Kidney (tissue), 14 donors: ENCODE data around the gene KLHL2. TPM values are rescaled to one million over a fixed set of nuclear protein-coding genes. Genes with fewer than 3 reads are reported as not detected.

Experiments
- DNase-seq, 5 donors: peaks; one replicate each; pipeline ENCODE4 v3.0.0-alpha.2; 2013 to 2020
- FAIRE-seq: peaks from 2 replicates; lab custom pipeline; 2012; peaks lifted over from hg19 to GRCh38; lab: Jason Lieb, UNC
- H3K27ac ChIP-seq, 2 donors: one replicate each; pipeline ENCODE4 v1.7.0; 2013; ENCODE audit warnings: low read depth in 2 of 2, low read length in 2 of 2, inconsistent platforms in 1 of 2
- H3K27me3 ChIP-seq: one replicate; pipeline ENCODE4 v1.7.1; 2013; ENCODE audit warnings: low read length, inconsistent platforms; ENCODE audit not compliant: control insufficient read depth, insufficient read depth
- H3K36me3 ChIP-seq, 3 donors: one replicate each; pipeline versions ENCODE4 v1.7.0 to v1.7.1; 2013; ENCODE audit warnings: low read length in 3 of 3, control low read depth in 1 of 3, inconsistent platforms in 1 of 3; ENCODE audit not compliant: insufficient read depth in 3 of 3, control insufficient read depth in 2 of 3
- H3K4me1 ChIP-seq, 3 donors: one replicate each; pipeline versions ENCODE4 v1.7.0 to v1.7.1; 2013; ENCODE audit warnings: low read length in 3 of 3, inconsistent platforms in 1 of 3, low read depth in 1 of 3; ENCODE audit not compliant: control insufficient read depth in 2 of 3, insufficient read depth in 2 of 3
- H3K4me3 ChIP-seq, 3 donors: one replicate each; pipeline versions ENCODE4 v1.7.0 to v1.8.1; 2013; ENCODE audit warnings: low read length in 3 of 3, control low read depth in 1 of 3, inconsistent platforms in 1 of 3
- H3K9ac ChIP-seq, 3 donors: one replicate each; pipeline versions ENCODE4 v1.7.0 to v1.7.1; 2013; ENCODE audit warnings: low read length in 3 of 3, control low read depth in 1 of 3, inconsistent platforms in 1 of 3
- H3K9me3 ChIP-seq, 3 donors: one replicate each; pipeline versions ENCODE4 v1.7.0 to v1.7.1; 2013; ENCODE audit warnings: low read length in 3 of 3, control low read depth in 1 of 3, inconsistent platforms in 1 of 3; ENCODE audit not compliant: control insufficient read depth in 2 of 3, insufficient read depth in 1 of 3
- CTCF ChIP-seq: IDR thresholded peaks from 3 replicates; pipeline ENCODE4 v1.5.1; 2012; ENCODE audit warnings: mild to moderate bottlenecking, moderate library complexity, borderline replicate concordance; ENCODE audit not compliant: insufficient read depth; ENCODE audit errors: extremely low read depth
- intact Hi-C: fragments of 100-400 bp; cut with DNase I; formaldehyde crosslinking; loops from one replicate; pipeline ENCODE4 v1.11.1; 2022
- polyA plus RNA-seq: library from polyadenylated mRNA; stranded (reverse); fragments of 350-450 nt; fragmentation: Illumina TruSeq; extraction: RNeasy Lipid Tissue Mini Kit (QIAGEN cat#74804); gene quantifications from one replicate; pipeline ENCODE4 v1.2.3, GENCODE V29; 2014; ENCODE audit warnings: low read depth, low replicate concordance; ENCODE audit not compliant: insufficient read depth
- total RNA-seq: library from RNA; stranded (reverse); fragmentation: NEBNext Ultra II Directional; extraction: Animal tissue kit (Norgen Biotek cat#: 25700); gene quantifications from one replicate; pipeline ENCODE4 v1.2.1, GENCODE V29; 2021
- donor health status: control.
- donor health status: control.
- donor health status: control.
- donor health status: control.
- donor health status: control.
- donor health status: DM: yes; HTN: yes; CAD: no.
- donor health status: Normal renal cell carcinoma (clear cell type).

KLHL2 gene
- total and polyA plus RNA-seq, 2 donors from 2014 or later, result 11.5 to 44.4 TPM

DNA sequence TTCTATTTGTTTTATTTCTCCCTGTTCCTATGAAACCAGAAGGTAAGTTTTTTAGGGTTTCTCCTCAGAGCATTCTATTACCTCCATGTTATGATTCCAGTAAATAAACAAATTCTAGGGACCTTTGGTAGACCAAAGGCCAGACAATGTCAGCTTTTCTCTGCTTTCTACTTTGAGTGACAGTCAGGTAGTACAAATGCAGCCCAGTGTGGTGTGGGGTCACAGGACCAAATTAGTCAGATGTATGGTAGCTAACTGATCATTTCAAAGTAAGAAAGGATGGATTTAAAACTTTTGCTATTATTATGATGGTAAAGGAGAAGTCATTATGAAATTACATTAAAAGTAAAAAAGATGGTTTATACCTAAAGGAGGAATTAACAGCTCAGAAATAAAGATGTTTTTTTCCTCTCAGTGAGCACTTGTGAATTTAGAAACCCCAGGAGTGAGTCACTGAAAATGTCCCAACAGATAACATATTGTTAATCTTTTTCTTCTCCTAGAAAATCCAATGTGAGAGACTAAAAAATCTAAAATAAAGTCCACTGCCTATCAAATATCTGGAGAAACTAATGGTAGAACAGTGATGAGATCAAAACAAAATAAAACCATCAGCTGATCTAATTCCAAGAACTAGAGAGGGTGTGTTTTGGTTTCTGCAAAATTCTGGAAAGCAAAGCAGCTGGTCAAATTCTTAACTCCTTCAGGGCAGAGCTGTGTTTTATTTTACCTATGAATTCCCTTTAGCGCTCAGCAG lies 16.6 kb upstream of the KLHL2 start:
- FAIRE-seq, result no peak

GRCh38 chr4:165191348-165191656 lies 16.1 kb upstream of the KLHL2 start:
- Histone ChIP-seq H3K27me3 (no peaks in the 10 kb centered on the region), H3K9me3 (no peaks in the 10 kb centered on the region), H3K36me3 (no peaks in the 10 kb centered on the region), H3K4me3 (no peak overlapping the region), H3K9ac (no peak overlapping the region), H3K4me1 (no peaks in the 10 kb centered on the region), H3K27ac (no peak overlapping the region)
- no peak for TF ChIP-seq CTCF
- intact Hi-C loops, result no loop called here
- FAIRE-seq (no peak), DNase-seq (no peak)

More for the DNA sequence above, 16.6 kb upstream of the KLHL2 start:
- H3K27ac ChIP-seq, result no peak overlapping the region
- H3K27me3 ChIP-seq, result no peaks in the 10 kb centered on the region
- TF ChIP-seq CTCF, result no peak
- H3K4me3 ChIP-seq, result no peak overlapping the region
- no peaks in the 10 kb centered on the region for H3K4me1 ChIP-seq
- DNase-seq, result no peak
- intact Hi-C loops, result no loop called here
- H3K9ac ChIP-seq, result no peak overlapping the region
- H3K36me3 ChIP-seq, result no peaks in the 10 kb centered on the region
- no peaks in the 10 kb centered on the region for H3K9me3 ChIP-seq

- H3K36me3 ChIP-seq, result no peaks in the 10 kb centered on the region
- H3K27ac ChIP-seq, result no peak overlapping the region
- TF ChIP-seq CTCF, result no peak
- no peak for FAIRE-seq
- H3K4me3 ChIP-seq, result no peak overlapping the region
- H3K9me3 ChIP-seq, result no peaks in the 10 kb centered on the region
- no peaks in the 10 kb centered on the region for H3K4me1 ChIP-seq
- no peaks in the 10 kb centered on the region for H3K27me3 ChIP-seq
- no peak for DNase-seq
- intact Hi-C loops, result no loop called here
- no peak overlapping the region for H3K9ac ChIP-seq
Measured at GRCh38 chr4:165191814-165192499, 15.4 kb upstream of the KLHL2 start.
